Endometrium (tissue), 2 donors: ENCODE data around the gene COMTD1.
"Not testable (repeated sequence)": the region's sequence is repeated elsewhere in the genome, so short reads cannot be mapped to it uniquely, and the experiment has no call there.

ENCODE experiments used
- FAIRE-seq: peaks from 2 replicates; lab custom pipeline; 2012; peaks lifted over from hg19 to GRCh38; lab: Jason Lieb, UNC
- donor health status: control.
- donor health status: control.

COMTD1 gene

DNA sequence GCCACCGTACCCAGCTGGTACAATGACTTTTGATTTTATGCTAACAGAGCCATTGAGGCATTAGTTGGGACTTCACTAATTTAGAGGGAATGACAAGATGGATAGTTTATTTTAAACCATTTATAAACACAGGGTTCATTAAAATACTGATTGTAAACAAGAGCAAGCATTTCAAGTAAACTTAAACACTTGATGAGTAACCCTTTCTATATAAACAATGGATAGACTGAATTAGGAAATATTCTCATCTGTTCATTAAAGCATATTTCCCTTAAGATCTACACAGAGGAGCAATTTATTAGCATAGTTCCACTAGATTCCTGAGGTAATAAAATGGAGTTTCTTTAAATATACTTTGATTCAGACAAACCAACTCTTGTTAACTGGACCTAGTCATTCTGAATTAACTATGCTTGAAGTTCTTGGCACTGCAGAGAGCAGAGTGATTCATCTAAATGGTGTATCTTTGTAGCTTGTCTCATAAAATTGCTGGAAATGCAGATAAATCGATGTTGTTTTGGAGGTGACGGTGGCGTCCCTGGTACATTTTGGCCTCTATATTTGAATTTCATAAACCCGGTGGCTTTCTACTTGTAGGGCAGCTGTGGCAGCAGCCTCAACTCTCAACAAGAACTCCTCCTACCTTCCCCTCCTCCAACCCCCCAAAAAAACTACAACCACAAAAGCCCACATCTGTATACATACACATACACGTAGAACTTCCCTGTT is 40.6 kb downstream of the COMTD1 start:
- FAIRE-seq, result no peak

GRCh38 chr10:75194625-75195024 is 41.1 kb downstream of the COMTD1 start:
- FAIRE-seq, result not testable (repeated sequence)

GRCh38 chr10:75191821-75192568 is 43.8 kb downstream of the COMTD1 start:
- FAIRE-seq, result no peak

GRCh38 chr10:75189266-75190096 is 46.3 kb downstream of the COMTD1 start:
- no peak for FAIRE-seq

DNA sequence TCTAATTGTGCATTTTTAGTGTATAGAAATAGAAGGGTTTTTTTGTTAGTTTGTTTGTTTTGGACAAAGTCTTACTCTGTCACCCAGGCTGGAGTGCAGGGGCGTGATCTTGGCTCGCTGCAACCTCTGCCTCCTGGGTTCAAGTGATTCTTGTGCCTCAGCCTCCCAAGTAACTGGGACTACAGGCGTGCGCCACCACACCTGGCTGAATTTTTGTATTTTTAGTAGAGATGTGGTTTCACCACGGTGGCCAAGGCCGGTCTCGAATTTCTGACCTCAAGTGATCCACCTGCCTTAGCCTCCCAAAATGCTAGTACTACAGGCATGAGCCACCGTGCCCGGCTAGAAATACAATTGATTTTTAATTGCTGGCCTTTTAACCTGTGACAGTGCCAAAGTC is 47.2 kb downstream of the COMTD1 start:
- FAIRE-seq, result not testable (repeated sequence)

- no peak for FAIRE-seq
Measured at GRCh38 chr10:75187961-75188426, 47.8 kb downstream of the COMTD1 start.

- FAIRE-seq, result no peak
Measured at GRCh38 chr10:75186310-75186709, 49.4 kb downstream of the COMTD1 start.
